NK-92 (cell line): ENCODE measurements around the gene PKIB.
"Not testable (repeated sequence)": the region's sequence is repeated elsewhere in the genome, so short reads cannot be mapped to it uniquely, and the experiment has no call there.

ENCODE experiments used
- DNase-seq: peaks from one replicate; lab custom pipeline; 2025; ENCODE audit not compliant: unreplicated experiment; lab: John Stamatoyannopoulos, UW

PKIB gene

GRCh38 chr6:122609881-122610689 lies at the start of gene PKIB:
PKIB (plus strand) TSS chr6:122610405; CDS start chr6:122717795, 107,390 bp downstream.
- no peak for DNase-seq

- no peak for DNase-seq
Observed at GRCh38 chr6:122563364-122564052, 46.7 kb upstream of the PKIB start.

GRCh38 chr6:122564230-122564629 lies 46.0 kb upstream of the PKIB start:
- DNase-seq, result no peak

GRCh38 chr6:122565708-122566107 lies 44.5 kb upstream of the PKIB start:
- DNase-seq, result no peak

- DNase-seq, result no peak
Observed at GRCh38 chr6:122567034-122567433, 43.2 kb upstream of the PKIB start.

- DNase-seq, result no peak
Observed at GRCh38 chr6:122568350-122568749, 41.9 kb upstream of the PKIB start.

- DNase-seq, result no peak
Observed at GRCh38 chr6:122568797-122569221, 41.4 kb upstream of the PKIB start.

GRCh38 chr6:122569230-122569771 lies 40.9 kb upstream of the PKIB start:
- DNase-seq, result no peak

GRCh38 chr6:122571888-122572287 lies 38.3 kb upstream of the PKIB start:
- DNase-seq, result no peak

GRCh38 chr6:122576888-122577287 lies 33.3 kb upstream of the PKIB start:
- DNase-seq, result no peak

- DNase-seq, result no peak
Observed at GRCh38 chr6:122578961-122579360, 31.2 kb upstream of the PKIB start.

GRCh38 chr6:122580737-122581136 lies 29.5 kb upstream of the PKIB start:
- no peak for DNase-seq

- no peak for DNase-seq
Observed at GRCh38 chr6:122589115-122589514, 21.1 kb upstream of the PKIB start.

GRCh38 chr6:122598295-122598694 lies 11.9 kb upstream of the PKIB start:
- not testable (repeated sequence) for DNase-seq

- no peak for DNase-seq
Observed at GRCh38 chr6:122604676-122605075, 5.5 kb upstream of the PKIB start.

GRCh38 chr6:122610690-122611455 lies 668 bp downstream of the PKIB start:
- no peak for DNase-seq

GRCh38 chr6:122612838-122613237 lies 2.6 kb downstream of the PKIB start:
- DNase-seq, result no peak

GRCh38 chr6:122614303-122614702 lies 4.1 kb downstream of the PKIB start:
- DNase-seq, result no peak

GRCh38 chr6:122615409-122615808 lies 5.2 kb downstream of the PKIB start:
- no peak for DNase-seq

GRCh38 chr6:122616877-122617276 lies 6.7 kb downstream of the PKIB start:
- no peak for DNase-seq

GRCh38 chr6:122619309-122619708 lies 9.1 kb downstream of the PKIB start:
- no peak for DNase-seq
